HG03175 (cell line): ENCODE data around the gene BBOF1.

ENCODE experiments used
- ATAC-seq: cut with Tn5 transposase; IDR thresholded peaks from one replicate; pipeline ENCODE4 v1.9.1; 2021; ENCODE audit warnings: mild to moderate bottlenecking, moderate library complexity; ENCODE audit not compliant: unreplicated experiment

BBOF1 gene

DNA sequence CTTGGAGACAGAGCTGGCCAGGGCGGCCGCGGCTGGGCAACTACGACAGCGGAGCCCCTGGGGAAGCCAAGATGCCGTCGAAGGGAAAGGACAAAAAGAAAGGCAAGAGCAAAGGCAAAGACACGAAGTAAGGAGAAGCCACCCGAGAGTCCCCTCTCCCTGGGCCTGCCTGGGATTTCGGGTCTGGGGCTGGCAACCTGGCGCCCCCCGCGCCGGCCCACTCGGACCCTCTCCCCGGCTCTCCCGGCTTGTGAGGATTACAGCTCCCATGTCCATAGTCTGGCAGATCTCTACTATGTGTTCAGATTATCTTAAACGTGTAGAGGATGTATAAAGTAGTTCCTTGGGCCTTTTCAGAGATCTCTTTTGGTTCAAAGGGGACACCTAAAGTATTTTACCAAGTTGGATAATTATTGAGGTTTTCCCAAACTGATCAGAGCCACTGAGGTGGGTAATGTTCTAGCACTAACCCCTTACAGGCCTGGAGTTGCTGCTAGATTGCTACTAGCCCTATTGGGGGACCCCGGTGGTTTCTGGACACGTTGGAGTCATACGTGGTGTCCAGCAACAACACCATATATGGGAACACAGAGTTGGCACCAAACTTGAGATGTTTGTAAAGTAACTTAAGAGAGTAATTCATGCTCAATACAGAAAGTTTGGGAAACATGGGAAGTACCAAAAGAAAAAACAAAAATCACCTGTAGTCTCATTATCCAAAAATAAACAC lies 424 bp downstream of the BBOF1 start:
- ATAC-seq = peak; percentile 4

DNA sequence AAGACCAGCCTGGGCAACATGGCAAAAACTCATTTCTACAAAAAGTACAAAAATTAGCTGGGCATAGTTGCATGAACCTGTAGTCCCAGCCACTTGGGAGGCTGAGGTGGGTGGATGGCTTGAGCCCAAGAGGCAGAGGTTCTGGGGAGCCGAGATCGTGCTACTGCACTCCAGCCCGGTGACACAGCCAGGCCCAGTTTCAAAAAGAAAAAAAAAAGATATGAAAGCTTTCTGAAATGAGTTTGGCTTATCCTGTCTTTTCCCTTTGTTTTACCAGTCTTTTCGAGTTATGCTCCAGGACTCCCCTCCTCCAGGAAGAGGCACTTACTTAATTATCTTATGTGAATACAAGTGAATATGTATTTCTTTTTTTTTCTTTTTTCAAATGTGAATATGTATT lies 3.2 kb downstream of the BBOF1 start:
- no peak for ATAC-seq

GRCh38 chr14:74029136-74029535 lies 10.0 kb downstream of the BBOF1 start:
- ATAC-seq = no peak

DNA sequence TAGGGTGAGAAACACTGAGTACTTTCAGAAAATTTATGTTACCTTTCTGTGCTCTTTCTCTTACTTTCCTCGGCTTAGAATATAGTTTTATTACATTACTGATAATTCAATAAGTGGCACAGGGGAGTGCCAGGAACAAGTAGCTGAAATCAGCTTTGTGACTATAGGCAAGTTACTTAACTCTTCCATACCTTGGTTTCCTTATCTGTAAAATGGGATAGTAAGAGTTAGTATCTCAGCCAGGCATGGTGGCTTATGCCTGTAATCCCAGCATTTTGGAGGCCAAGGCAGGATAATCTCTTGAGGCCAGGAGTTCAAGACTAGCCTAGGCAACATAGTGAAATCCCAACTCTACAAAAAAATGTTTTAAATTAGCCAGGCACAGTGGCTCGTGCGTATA lies 15.4 kb downstream of the BBOF1 start:
- ATAC-seq = no peak

- no peak for ATAC-seq
Observed at GRCh38 chr14:74035556-74035955, 16.4 kb downstream of the BBOF1 start.

DNA sequence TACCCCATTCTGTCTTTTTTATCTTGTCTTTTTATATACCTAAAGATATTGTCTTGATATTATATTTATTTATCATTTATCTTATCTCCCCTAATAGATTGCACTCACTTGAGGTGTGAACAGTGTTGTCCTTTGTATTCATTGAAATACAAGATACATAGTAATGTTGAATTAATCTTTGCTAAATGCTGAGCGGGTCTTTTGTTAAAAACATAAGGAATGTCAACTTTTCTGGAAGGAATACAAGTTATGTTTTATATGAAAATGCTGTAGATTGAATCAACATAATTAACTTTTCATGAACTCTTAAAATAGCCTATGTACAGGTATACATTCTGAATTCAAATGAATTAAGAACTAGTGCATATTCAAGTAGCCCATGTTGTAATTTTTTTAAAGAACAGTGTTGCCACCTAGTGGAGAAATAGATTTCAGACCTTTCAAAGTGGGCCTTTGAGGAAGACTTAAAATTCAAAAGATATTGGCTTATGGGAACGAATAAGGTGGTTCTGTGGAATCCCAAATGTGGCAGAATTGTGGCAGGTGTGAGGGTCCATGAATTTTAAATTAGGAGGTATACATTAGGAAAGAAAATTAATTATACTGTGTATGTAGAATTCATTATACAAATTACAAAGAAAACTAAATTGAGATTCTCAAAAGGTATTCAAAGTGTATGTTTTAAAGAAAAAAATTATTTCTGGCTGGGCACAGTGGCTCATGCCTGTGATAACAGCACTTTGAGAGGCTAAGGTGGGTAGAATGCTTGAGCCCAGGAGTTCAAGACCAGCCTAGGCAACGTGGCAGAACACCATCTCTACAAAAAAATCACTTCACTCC lies 19.1 kb downstream of the BBOF1 start:
- ATAC-seq = no peak

DNA sequence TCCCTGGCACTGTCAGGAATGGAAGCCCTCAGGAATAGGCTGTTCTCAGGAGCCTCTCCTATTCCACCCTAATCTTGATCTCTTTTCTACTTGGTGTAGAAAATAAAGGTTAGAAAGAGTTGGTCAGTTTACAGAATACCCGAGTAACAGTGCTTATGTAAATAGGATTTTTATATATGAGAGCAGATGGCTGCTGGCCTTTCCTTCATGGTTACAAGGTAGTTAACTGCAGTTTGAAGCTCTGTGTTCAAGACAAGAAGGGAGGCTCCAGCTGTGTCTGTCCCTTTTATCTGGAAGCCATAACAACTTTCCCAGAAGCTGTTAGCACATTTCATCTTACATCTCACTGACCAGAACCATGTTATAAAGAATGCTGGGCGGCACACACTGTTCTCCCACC lies 23.1 kb downstream of the BBOF1 start:
- ATAC-seq = no peak

DNA sequence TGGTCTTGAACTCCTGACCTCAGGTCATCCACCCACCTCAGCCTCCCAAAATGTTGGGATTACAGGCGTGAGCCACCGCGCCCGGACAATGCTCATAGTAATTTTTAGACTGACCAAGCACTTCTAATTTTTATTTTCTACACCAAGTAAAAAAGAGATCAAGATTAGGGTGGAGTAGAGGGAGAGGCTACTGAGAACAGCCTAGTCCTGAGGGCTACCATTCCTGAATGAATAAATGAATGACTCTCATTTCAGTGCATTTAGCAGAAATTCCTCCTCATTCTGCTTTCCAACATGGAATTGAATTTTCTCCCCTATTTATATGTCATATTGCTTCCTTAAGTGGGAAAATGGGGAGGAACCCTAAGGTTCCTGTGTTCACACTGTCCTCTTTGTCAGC lies 26.4 kb downstream of the BBOF1 start:
- ATAC-seq = no peak

GRCh38 chr14:74048281-74048680 lies 29.1 kb downstream of the BBOF1 start:
- ATAC-seq = no peak

- ATAC-seq = no peak
Observed at GRCh38 chr14:74049876-74050495, 30.8 kb downstream of the BBOF1 start.

GRCh38 chr14:74062809-74063150 lies 43.6 kb downstream of the BBOF1 start:
- no peak for ATAC-seq

GRCh38 chr14:74064426-74064825 lies 45.3 kb downstream of the BBOF1 start:
- no peak for ATAC-seq

GRCh38 chr14:74064883-74065282 lies 45.7 kb downstream of the BBOF1 start:
- no peak for ATAC-seq

DNA sequence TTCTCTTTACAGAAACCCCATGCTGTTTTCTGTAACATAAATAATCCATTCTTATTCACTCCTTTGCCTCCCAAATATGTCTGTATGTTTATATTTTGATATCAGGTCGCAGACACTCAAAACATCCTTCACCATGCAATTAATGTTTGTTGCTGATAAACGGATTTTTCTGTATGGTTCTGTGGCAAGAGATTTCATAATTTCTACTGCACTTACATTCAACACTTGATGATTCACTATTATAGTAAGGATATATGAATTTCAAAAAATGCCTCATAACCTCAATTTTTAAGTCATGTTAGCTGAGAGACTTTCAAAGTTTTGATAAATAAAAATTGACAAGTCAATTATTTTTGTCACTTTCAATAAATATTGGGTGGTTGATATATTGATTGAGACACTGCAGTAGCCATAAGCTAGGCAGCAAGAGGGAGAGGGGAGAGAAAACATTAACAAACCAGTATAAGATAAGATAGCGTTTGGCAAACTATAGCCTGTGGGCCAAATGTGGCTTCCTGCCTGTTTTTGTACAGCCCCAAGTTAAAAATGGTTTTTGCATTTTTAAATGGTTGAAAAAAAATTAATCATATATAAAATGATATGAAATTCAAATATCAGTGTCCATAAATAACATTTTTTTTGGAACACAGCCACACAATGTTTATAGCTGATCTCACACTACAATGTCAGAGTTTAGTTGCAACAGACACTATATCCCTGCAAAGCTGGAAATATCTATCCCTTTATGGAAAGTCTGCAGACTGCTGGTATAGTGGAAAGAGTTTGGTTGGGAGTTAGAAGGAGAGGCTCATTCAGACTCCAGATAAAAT lies 46.8 kb downstream of the BBOF1 start:
- ATAC-seq = no peak

- ATAC-seq = no peak
Observed at GRCh38 chr14:74077401-74077800, 58.3 kb downstream of the BBOF1 start.

- no peak for ATAC-seq
Observed at GRCh38 chr14:74080820-74081460, 61.8 kb downstream of the BBOF1 start.

GRCh38 chr14:74081491-74081890 lies 62.3 kb downstream of the BBOF1 start:
- no peak for ATAC-seq

DNA sequence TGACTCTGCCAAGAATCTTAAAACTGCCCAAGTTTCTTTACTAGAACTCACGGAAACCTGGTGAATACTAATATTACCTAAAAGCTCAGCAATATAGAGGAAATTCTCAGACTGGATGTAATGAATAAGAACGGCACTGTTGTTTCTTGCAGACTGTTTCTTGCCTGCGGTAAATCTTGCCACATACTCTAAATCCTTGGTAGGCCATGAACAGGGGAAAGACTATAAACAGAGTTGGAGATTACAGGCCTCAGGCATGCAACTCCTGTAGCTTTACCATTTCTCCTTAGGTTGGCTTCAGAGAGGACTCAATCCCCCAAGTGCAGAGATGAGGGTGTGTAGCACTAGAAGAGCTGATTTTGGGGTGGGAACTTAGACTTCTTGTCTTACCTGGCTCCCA lies 64.0 kb downstream of the BBOF1 start:
- no peak for ATAC-seq

DNA sequence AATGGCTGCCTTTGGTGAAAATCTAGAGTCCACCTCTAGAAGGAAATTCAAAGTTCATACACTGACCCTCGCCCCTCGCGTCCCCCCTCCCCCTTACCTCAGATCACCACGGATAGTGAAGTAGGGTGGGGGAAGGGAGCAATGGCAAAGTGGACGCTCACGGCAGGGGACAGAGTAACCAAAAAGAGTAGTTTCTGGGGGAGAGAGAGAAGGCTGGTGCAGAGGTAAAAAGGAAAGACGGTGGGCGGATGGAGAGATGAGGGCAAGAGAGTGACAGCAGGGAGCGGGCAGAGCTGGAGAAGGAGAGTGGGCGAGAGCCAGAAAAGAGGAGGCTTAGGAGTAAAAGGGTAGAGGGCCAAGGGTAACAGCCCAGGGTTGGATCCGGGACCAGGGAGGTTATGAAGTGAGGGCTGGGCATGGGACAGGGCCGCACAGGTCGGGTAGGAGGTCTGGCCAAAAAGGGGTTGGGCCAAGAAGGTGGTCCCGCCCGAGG lies 64.7 kb downstream of the BBOF1 start:
- peak; percentile 13 for ATAC-seq

- ATAC-seq = peak; percentile 91
Observed at GRCh38 chr14:74084277-74085046, 65.3 kb downstream of the BBOF1 start, which contains the start of the genes ALDH6A1 and LIN52. ALDH6A1 (minus strand) TSS chr14:74084453; CDS start chr14:74084394, 59 bp downstream. LIN52 (plus strand) TSS chr14:74084956; CDS start chr14:74084975, 19 bp downstream.
